HL-60/S4 (cell line): ENCODE measurements around the gene PRKAG3.

Source experiments
- in situ Hi-C: fragments of 300-500 bp; cut with MboI; formaldehyde crosslinking; loops from 2 replicates; pipeline ENCODE4 v1.14.3; 2022; ENCODE audit warnings: low sequenced_read_pairs

The PRKAG3 gene

DNA sequence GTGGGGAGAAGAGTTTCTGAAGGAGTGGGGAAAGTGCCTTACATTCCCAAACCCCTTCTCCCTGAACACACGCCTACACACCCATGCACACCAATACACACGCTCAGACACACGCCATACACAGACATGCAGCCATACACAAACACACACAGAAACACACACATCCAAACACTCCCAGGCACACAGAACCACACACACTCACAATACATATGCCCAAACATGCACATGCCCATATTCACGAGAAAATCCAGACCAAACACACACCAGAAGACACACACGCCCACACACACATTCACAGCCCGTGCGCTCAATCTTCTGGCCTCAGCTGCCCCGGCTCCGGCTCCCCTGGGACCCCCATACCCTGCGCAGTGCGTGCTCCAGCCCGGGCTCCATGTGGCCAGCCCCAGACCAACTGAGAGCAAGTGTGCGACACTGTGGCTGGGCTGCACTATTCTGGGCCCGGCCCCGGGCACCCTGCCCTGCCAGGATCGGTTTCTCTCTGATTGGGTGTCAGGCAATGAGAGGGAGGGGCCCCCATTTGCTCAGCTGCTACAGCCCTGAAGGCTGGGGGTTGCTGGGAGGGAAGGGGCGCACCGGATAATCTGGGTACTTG lies at the start of gene PRKAG3:
TSS of gene PRKAG3 (minus strand) at position 426 of the 613 bp plus-strand sequence.
- in situ Hi-C loops, result no loop called here

DNA sequence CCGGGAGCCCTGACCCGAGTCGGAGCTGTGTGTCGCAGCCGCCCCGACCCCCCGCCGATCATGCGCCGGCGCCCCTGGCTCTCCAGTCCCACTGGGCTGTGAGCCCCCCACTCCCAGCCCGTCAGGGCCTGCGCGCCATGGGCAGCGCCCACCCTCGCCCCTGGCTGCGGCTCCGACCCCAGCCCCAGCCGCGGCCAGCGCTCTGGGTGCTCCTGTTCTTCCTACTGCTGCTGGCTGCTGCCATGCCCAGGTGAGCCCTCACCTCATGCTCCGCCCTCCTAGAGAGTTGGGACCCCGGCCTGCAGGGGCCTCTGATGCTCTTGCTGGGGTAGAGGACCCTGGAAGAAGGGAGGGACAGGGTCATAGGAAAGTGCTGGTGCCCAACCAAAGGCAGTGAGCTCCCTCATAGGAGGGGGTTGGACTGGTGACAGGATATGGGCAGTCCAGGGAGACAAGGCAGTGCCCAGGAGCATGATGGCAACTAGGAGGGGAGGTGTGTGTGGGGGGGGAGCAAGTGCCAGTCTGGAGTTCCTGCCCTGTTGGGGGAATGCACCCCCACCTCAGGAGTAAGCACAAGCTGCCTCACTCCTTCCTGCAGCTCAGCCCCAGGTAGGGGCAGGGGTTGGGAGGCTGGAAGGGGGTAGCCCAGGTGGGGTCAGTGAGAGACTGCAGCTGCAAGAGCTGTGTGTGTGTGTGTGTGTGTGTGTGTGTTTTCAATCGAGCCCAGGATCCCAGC lies 49.4 kb upstream of the PRKAG3 start:
- in situ Hi-C loops, result no loop called here

DNA sequence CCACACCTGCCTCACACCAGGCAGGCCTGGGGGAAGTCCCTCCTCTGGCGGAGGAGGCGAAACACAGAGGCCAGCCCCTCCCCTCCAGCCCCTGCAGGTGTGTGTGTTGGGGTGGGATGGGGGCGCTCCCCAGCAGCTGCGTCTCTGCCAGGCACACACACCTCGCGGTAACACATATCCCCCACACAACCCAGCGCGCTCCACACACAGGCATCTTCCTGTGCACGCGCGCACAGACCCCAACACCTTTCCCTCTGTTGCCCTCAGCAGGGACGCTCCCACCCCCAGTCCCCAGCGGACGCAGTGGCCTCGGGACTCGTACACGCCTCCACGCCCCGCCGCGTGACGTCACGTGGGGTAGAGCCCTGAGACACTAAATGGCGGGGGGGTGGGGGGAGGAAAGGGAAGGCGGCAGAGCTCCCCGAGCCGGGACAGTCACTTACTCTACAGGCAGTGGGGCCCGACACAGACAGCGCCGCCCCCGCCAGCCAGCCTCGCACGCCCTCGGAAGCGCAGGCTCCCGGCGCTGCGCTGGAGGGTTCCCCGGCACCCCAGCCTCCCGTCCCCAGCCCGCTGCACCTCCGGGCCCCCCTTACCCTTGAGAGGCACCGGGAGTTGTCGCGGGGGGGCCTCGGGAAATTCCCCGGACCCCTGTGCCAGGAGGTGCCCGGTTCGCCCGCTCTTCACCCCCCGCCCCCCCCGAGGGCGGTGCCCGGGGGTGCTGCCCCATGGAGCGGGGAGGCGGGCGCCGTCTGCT lies 48.7 kb upstream of the PRKAG3 start, which contains the start of gene WNT10A:
TSS of gene WNT10A (plus strand) at position 751 of the 757 bp plus-strand sequence. CDS start 144 bp downstream, outside the sequence.
- in situ Hi-C loops, result no loop called here

DNA sequence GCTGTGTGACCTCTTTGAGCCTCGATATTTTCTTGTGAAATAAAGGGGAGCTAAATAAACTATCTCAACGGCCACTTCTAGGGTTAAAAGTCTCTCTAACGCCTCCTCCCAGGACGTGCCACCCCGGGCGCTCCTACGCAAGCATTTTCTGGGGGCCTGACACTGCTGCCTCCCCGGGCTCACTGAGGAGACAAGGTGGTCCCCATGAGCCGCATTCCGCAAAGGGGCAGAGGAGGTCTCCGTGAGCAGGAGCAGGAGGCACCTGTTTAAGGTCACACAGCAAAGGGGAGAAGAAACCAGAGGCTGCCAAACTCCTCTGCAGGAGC lies 48.1 kb upstream of the PRKAG3 start:
- in situ Hi-C loops, result no loop called here

DNA sequence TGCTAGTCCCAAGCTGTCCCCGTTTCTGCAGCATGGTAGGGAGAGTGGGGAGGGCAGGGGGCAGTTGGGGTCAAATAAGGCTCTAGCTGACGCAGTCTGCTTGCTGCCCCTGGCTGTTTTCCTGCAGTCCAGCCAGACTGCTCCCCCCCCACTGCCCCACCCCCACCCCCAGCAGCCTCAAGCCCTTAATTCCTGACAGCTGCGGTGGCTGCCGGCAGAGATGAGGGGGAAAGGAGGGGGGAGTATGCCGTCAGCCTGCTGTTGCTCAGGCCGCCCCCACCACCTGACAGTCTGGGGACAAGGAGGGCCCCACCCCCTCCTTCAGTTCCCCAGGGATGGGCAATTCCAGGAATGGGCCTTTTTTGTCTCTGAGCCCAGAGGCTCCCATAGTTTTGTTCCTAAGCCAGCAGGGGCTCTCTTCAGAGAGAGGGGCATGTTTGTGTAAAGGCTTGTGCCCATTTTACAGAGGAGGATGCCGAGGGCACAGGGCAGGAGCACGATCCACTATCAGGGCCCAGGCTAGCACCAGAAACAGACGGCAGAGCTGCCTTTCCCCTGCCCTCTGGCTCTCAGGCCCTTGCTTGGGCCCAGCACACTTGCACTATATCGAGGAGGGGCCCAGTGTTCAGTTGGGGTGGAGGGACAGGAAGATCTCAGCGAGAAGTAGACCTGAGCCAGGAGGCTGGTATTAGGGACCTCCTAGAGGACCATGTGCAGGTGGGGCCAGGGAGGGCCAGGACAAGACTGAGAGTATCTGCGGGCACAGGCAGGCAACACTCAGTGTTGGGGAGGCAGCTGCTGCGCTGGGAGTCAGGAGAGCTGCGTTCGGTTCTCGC lies 47.5 kb upstream of the PRKAG3 start:
- in situ Hi-C loops, result no loop called here

DNA sequence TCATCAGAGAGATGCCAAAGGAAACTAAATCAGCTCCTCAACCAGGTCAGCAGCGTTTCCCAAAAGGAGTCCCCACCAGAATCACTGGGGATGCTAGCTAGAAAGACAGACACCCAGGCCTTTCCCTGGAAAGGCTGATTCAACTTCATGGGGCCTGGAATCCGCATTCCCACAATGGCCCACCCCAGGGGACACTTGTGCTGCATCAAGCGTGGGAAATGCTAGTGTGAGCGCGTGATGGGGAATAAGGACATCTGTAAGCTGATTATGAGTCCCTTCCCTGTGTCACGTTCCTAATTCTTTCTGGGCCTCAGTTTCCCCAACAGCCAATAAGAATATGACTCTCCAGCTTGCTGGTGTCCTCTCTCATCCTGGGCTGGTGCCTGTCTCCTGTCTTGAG lies 46.9 kb upstream of the PRKAG3 start:
- in situ Hi-C loops, result no loop called here

DNA sequence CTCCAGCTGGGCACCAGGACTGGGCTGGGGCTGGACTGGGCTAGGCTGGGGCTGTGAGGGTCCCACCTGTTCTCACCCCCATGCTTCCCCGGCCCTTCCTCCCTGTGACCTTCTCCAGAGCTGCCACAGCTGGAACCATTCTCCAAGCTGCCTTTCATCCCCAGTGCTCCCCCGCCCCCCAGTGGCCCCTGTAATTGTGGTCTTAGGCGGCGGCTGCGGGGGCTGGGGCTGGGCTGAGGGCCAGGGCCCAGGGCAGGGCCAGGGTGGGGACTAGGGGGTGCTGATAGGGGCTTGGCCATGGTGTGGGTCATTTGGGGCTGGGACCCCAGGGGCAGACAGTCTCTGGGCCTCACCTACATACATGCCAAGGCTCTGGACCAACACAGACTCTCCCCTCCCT lies 46.3 kb upstream of the PRKAG3 start:
- in situ Hi-C loops, result no loop called here

DNA sequence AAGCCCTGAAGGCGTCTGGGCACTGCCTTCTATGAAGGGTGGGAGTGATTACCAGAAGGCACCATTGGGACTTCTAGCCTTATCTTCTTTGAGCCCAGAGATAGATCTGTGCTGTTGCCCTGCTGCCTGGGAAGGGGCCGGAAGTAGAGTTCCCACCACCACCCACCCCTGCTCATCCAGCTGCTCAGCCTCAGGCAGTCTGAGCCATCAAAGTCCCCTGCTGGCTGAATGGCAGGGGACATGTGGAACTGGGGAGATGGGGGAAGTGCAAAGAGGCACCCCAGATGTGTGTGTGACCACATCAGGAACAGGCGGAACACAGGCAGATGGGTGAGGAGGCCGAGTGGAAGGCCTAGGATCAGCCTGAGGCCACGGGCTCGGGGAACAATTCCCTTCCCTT lies 45.7 kb upstream of the PRKAG3 start:
- in situ Hi-C loops, result no loop called here

DNA sequence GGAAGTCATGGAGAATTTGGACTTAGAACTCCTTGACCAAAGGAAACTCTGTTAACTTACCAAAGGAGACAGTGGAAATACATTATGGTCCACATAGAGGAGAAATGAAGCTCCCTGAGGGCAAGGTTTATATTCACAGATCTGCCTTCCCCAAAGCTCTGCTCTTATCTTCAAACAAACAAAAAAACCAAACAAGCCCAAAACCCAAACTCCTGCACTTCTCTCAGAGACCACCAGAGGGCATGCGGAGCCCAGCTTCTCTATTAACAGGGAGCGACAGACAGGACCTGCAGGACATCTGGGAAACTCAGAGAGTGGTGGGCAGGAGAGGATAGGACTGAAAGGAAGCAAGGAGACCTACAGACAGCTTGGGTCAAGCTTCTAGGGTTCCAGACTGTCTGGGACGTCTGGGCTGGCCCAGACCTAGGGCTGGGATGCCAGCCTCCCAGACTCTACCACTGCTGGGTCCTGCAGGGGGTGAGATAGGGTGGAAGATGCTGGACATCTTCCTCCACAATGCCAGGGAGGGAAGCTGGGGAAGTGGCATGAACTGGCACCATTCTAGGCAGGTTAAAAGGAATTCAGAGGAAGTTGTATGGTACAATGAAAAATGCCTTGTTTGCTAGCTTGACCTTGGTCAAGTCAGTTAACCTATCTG lies 45.1 kb upstream of the PRKAG3 start:
- in situ Hi-C loops, result no loop called here

DNA sequence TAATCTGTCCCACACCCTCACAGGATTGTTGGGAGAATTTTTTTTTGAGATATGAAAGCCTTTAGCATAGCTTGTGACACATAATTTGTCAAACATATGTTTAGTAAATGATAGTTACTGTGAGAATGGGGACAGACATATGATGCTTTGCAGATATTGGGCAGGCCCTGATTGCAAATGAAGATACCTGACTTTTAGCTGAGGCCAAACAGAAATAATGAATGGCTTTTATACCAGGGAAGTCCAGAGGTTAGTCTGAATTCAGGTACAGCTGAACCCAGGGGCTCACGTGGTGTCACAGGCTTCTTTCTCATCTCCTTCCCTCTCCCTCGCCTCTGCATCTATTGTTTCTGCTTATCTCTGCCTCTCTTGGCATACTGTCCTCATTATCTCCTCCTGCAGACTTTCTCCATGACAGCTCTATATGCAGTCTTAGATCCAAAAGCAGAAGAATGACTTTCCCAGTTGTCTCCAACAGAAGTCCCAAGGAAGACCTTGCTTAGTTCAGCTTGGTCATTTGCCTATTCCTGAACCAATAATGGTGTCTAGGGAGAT lies 44.2 kb upstream of the PRKAG3 start:
- in situ Hi-C loops, result no loop called here

DNA sequence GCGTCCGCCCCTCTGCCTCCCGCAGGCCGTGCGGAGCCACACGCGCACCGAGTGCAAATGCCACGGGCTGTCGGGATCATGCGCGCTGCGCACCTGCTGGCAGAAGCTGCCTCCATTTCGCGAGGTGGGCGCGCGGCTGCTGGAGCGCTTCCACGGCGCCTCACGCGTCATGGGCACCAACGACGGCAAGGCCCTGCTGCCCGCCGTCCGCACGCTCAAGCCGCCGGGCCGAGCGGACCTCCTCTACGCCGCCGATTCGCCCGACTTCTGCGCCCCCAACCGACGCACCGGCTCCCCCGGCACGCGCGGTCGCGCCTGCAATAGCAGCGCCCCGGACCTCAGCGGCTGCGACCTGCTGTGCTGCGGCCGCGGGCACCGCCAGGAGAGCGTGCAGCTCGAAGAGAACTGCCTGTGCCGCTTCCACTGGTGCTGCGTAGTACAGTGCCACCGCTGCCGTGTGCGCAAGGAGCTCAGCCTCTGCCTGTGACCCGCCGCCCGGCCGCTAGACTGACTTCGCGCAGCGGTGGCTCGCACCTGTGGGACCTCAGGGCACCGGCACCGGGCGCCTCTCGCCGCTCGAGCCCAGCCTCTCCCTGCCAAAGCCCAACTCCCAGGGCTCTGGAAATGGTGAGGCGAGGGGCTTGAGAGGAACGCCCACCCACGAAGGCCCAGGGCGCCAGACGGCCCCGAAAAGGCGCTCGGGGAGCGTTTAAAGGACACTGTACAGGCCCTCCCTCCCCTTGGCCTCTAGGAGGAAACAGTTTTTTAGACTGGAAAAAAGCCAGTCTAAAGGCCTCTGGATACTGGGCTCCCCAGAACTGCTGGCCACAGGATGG lies 42.0 kb upstream of the PRKAG3 start:
- in situ Hi-C loops, result no loop called here

DNA sequence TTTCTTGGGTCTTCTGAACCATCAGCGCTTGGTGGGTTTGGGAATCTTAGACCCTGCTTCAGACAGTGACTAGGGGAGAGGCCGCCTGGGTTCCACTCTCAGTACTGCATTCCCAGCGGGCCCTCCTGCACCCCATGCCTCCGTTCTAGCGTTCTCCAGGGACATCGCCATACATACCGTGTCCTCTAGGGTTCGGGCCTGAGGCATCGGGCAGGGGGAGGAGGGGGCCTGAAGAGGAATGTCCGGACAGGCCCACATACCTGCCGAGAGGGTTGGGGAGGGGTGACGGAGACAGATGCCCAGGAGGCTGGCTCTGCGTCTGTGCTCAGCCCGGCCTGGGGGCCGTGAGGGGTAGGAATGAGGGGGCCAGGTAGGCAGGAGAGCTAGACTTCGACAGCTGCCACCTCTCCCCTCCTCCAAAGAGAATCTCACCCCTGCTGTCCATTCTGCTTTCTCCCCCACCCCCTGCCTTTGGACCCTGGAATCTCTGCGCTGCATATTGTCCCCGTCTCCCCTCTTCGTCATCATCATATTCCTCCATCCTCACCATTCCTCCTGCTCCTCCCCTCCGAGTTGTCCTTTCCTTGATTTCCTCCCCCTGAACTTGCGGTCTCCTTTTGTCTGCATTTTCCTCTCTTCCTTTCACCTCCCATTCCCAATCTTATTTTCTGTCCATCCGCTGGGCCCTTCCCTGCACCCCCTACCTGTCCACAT lies 41.2 kb upstream of the PRKAG3 start:
- in situ Hi-C loops, result no loop called here

DNA sequence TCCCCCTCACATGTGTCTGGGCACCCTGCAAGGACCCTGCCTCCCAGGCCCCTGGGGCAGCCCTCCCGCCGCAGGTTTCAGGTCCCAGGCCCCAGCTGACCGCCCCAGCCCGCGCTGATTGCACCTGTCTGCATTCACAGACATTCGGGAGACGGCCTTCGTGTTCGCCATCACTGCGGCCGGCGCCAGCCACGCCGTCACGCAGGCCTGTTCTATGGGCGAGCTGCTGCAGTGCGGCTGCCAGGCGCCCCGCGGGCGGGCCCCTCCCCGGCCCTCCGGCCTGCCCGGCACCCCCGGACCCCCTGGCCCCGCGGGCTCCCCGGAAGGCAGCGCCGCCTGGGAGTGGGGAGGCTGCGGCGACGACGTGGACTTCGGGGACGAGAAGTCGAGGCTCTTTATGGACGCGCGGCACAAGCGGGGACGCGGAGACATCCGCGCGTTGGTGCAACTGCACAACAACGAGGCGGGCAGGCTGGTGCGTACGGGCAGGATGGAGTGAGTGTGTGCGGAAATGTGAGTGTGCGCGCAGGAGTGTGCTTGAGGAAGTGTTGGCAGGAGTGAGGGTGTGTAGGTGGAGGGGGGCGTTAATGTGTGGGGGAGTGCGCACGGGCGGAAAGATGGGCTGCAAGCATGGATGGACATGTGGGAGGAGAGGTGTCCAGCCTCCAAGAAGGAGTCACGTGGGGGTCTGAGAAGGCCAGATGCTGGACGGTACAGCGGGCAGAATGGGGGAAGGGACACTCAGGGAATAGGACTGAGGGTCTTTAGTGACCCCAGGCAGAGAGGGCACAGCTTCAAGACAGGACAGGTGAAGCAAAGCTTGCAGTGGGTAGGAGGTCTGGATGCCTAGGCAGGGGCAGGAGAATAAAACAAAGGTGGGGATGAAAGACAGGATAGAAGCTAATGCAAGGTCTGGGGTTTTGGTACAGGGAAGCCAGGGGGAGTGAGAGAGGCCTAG lies 40.0 kb upstream of the PRKAG3 start:
- in situ Hi-C loops, result no loop called here

DNA sequence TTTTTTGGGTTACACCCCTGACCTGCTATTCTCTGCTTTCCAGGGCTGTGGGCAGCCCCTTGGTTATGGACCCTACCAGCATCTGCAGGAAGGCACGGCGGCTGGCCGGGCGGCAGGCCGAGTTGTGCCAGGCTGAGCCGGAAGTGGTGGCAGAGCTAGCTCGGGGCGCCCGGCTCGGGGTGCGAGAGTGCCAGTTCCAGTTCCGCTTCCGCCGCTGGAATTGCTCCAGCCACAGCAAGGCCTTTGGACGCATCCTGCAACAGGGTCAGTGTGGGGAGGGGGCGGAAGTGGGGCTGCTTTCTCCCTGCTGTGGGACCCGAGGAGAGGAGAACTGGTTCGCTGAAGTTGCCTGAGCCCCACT lies 39.4 kb upstream of the PRKAG3 start:
- in situ Hi-C loops, result no loop called here

DNA sequence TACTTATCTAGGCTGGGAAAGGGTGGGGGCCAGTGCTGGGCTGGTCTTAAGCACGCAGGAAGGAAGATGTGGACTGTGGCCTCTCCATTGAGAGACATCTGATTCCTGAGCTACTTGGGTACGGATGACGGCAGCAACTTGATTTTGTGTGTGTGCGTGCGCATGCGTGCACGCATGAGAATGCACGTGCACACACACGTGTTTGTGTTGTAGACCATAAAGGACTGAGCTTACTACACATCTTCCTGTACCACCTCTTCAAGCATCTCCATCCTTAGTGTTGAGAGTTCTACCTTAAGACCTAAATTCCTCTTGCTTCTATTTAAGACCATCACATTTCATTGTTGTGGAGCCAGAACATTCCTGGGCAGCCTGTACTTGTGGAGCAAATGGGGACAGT lies 37.5 kb upstream of the PRKAG3 start:
- in situ Hi-C loops, result no loop called here

DNA sequence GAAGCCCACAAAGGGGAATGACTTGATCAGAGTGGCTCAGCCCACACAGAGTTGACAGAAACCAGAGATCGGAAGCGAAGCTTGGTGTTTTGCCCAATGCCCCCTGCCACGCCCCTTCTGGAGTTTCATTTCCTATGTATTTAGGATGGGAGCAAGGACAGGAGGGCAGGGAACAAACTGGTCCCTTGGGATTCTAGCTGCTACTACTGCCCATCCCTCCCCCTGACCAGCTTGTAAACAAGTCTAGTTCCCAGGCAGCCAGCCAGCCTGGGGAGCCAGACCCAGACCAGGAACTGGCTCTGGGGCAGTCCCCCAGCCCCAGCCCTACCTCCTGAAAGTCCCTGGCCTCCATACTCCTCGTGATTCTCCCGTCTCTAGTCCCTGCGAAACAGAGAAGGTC lies 36.3 kb upstream of the PRKAG3 start:
- in situ Hi-C loops, result no loop called here

DNA sequence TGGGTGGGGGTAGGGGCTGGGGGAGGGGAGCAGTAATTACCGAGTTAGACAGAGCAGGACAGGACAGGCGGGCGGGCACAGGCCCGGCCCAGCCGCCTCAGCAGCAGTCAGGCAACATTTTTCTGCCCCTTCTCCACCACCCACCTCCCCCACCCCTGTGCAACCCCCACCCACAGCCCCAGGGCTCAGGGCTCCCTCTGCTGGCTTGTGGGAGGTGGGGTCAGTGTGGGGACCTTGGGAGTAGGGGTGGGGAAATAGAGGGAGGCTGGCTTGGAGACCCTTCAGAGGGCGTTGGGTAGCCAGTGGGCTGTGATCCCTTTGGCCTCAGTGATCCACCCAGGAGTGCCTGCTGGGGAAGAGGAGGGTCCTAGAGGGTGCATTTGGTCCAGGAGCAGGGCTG lies 34.4 kb upstream of the PRKAG3 start:
- in situ Hi-C loops, result no loop called here

DNA sequence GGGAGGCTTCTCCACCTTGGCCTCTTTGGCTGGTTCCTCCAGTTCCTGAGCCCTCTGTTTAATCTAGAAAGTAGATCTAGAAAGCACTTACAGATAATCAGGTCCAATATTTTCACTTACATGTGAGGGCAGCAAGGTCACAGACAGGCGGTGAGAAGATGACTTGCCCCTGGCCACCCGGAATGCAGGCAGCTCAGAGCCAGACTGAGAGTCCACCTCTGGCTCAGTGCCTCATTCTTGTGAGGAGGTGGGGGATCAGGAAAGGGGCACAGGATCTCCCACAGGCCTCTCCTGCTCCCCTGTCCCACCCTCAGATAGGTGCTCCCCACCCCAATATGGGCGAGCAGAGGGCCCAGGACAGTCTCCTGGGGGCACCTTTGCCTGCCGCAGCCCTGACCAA lies 33.8 kb upstream of the PRKAG3 start:
- in situ Hi-C loops, result no loop called here
